Measurements from ENCODE around the gene ANTXRL.

Gene ANTXRL

GRCh38 chr10:46251857-46252847 lies 34.6 kb upstream of the ANTXRL start:
- TF ChIP-seq GATA3 (IDR thresholded peaks at IDR 0.05; ENCODE audit: low read depth, low read length) (no peak), GATA2 (IDR thresholded peaks at IDR 0.05; ENCODE audit: low read depth, low read length) (no peak)

GRCh38 chr10:46253076-46254006 lies 33.5 kb upstream of the ANTXRL start:
- TF ChIP-seq GATA2 (IDR thresholded peaks at IDR 0.05; ENCODE audit: low read depth, low read length), result no peak
- no peak for TF ChIP-seq GATA3 (IDR thresholded peaks at IDR 0.05; ENCODE audit: low read depth, low read length)

GRCh38 chr10:46254007-46254383 lies 32.8 kb upstream of the ANTXRL start:
- TF ChIP-seq GATA3 (IDR thresholded peaks at IDR 0.05; ENCODE audit: low read depth, low read length), result no peak
- no peak for TF ChIP-seq GATA2 (IDR thresholded peaks at IDR 0.05; ENCODE audit: low read depth, low read length)

GRCh38 chr10:46254467-46254866 lies 32.3 kb upstream of the ANTXRL start:
- no peak for TF ChIP-seq GATA3 (IDR thresholded peaks at IDR 0.05; ENCODE audit: low read depth, low read length)
- no peak for TF ChIP-seq GATA2 (IDR thresholded peaks at IDR 0.05; ENCODE audit: low read depth, low read length)

- TF ChIP-seq GATA2 (IDR thresholded peaks at IDR 0.05; ENCODE audit: low read depth, low read length) (no peak), GATA3 (IDR thresholded peaks at IDR 0.05; ENCODE audit: low read depth, low read length) (no peak)
These were observed 30.7 kb upstream of the ANTXRL start for GRCh38 chr10:46255801-46256747.

GRCh38 chr10:46257099-46257498 lies 29.7 kb upstream of the ANTXRL start:
- TF ChIP-seq GATA3 (IDR thresholded peaks at IDR 0.05; ENCODE audit: low read depth, low read length), result no peak
- TF ChIP-seq GATA2 (IDR thresholded peaks at IDR 0.05; ENCODE audit: low read depth, low read length), result no peak

- TF ChIP-seq GATA3 (IDR thresholded peaks at IDR 0.05; ENCODE audit: low read depth, low read length) (no peak), GATA2 (IDR thresholded peaks at IDR 0.05; ENCODE audit: low read depth, low read length) (no peak)
These were observed 22.9 kb upstream of the ANTXRL start for GRCh38 chr10:46263831-46264268.

- no peak for TF ChIP-seq GATA2 (IDR thresholded peaks at IDR 0.05; ENCODE audit: low read depth, low read length)
- no peak for TF ChIP-seq GATA3 (IDR thresholded peaks at IDR 0.05; ENCODE audit: low read depth, low read length)
These were observed 22.5 kb upstream of the ANTXRL start for GRCh38 chr10:46264336-46264735.

GRCh38 chr10:46264737-46265368 lies 21.9 kb upstream of the ANTXRL start:
- TF ChIP-seq GATA3 (IDR thresholded peaks at IDR 0.05; ENCODE audit: low read depth, low read length) (no peak), GATA2 (IDR thresholded peaks at IDR 0.05; ENCODE audit: low read depth, low read length) (no peak)

- TF ChIP-seq GATA2 (IDR thresholded peaks at IDR 0.05; ENCODE audit: low read depth, low read length) (no peak), GATA3 (IDR thresholded peaks at IDR 0.05; ENCODE audit: low read depth, low read length) (no peak)
These were observed 20.4 kb upstream of the ANTXRL start for GRCh38 chr10:46266306-46266985.

- TF ChIP-seq GATA3 (IDR thresholded peaks at IDR 0.05; ENCODE audit: low read depth, low read length), result no peak
- TF ChIP-seq GATA2 (IDR thresholded peaks at IDR 0.05; ENCODE audit: low read depth, low read length), result no peak
These were observed 19.4 kb upstream of the ANTXRL start for GRCh38 chr10:46267132-46267985.

All from SH-SY5Y (cell line).